HG02588 (cell line): ENCODE measurements around the gene TEX19.
"Not testable (repeated sequence)": the region's sequence is repeated elsewhere in the genome, so short reads cannot be mapped to it uniquely, and the experiment has no call there.

Experiments
- ATAC-seq: cut with Tn5 transposase; IDR thresholded peaks from one replicate; pipeline ENCODE4 v1.9.1; 2021; ENCODE audit warnings: mild to moderate bottlenecking, moderate library complexity; ENCODE audit not compliant: unreplicated experiment

The TEX19 gene

DNA sequence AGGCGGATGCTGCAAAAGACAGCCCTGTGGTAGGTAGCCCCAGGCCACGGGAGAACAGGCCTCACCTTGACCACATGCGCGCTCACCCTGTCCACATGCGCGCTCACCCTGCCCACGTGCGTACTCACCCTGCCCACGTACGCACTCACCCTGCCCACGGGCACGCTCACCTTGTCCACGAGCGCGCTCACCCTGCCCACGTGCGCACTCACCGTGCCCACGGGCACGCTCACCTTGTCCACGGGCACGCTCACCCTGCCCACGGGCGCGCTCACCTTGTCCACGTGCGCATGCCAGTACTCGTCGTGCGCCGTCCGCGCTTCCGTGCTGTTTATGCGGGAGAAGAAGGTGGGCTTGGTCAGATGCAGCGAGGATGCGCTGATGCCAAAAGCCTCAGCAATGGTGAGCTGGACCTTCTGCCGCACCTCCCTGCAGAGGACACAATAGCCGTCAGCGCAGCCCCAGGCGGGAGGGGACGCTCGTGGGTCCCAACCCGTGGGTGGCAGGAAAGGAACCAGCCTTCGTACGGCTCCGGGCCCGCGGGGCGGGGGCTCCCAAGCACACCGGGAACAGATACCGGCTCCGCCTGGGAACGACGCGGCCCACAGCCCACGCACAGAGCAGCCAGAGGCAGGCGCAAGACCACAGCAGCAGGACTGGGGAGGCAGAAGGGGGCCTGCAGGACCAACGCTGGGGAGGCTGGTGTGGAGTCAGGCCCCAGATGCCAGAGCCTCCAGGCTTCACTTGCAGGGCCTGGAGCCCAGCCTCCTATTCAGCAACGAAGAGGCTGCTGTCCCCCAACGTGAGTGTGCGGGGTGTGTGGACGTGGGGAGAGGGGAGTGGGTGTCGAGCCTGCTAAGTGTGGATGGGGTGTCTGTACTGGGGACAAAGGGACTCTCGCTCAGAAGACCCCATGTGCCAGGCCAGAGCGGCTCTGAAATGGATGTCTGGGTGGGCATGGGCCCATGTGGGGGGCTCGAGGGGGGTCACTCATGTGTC is 44.9 kb downstream of the TEX19 start:
- no peak for ATAC-seq

DNA sequence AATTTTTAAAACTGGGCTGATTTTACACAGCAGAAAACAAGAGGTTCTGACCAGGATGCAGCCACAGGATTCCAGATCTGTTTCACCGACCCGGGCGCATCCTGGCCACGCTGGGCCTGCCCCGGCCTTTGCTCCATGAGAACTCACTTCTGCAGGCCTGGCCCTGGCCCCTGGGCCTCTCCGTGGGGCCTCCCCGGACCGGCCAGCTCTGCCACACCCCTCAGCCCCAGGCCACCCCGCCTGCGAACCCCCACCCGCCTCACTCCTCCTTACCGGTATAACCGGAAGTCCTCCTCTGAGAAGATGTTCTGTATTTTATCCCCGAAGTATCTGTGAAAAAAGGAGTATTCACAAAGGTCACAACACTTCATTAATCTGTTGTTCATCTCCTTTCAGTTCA is 46.0 kb downstream of the TEX19 start:
- ATAC-seq, result no peak

DNA sequence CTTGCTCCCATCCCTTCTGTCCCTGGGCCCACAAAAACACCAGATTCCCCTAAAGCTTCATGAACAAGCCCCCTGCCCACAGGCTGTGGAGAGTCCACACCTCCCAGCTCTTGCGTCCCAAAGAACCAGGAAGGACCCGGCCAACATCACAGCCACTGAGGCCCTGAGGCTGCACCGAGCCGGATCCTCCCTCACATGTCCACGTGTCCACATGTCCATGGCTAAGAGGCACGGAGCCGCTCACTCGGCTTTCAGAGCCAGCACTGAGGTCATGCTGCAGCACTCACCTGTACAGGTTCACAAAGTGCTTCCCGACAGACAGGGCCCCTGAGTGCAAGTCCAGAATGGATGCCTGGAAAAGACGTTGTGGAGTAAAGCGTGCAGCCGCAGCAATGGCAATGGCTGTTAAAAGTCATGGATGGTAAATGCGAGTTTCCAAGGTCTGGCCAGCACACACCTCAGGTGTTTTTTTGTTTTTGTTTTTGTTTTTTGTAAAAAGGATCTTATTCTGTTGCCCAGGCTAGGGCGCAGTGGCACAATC is 47.2 kb downstream of the TEX19 start:
- no peak for ATAC-seq

DNA sequence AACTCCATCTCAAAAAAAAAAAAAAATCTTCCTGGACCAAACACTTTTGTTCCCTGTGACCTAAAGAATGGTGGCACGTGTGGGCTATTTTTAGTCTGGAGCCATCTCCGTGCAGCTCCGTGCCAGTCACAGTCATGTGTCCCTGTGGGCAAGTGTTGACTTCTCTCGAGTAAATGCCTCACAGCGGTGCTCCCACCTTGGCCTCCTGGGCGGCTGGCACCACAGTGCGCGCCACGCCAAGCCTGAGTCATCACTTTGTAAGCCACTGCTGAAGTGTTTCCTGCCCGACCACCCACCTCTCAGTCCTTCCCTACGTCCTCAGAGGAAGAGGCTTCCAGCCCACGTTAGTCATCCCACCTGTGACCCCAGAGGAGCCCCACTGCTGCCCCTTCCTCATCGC is 48.2 kb downstream of the TEX19 start:
- no peak for ATAC-seq

DNA sequence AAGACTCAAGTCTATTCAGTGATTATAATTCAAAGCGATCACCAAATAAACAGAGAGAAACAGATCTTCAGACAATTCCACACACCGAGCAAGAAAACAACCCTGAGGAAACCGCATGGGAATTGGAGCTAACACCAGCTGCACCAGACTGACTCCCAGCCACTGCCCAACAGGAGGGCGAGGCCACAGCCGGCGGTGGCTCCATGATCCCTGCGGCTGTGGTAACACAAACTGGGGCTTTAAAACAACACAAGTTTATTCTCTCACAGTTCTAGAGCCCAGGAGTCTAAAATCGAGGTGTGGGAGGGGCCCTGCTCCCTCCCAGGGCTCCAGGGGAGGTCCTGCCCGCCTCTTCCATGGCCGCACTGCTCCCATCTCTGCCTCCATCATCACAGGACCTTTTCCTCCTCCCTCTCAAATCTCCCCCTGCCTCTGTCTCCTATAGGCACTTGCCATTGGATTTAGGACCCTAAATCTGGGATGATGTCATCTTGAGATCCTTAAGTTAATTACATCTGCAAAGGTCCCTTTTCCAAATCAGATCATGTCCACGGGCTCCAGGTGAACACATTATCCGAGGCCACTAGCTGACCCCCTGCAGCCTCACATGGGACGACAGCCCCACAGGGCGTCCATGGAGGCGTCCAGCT is 49.4 kb downstream of the TEX19 start:
- ATAC-seq, result no peak

DNA sequence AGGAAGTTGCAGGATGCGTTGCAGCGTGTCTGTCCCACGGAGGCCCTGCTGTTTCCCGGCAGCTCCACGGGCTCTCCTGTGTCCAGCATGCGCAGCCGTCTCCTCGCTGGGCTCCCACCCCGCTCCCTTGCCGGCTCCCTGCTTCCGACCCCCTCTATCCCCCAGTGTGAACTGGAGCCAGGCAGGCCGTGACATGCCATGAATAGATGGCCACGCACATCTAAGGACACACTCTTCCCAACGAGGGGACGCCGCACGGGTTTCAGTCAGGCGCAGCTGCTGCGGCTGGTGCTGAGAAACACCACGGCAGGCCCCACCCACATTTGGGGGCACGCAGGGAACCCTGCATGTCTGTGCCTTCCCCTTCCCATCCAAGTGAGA is 49.9 kb downstream of the TEX19 start:
- ATAC-seq, result no peak

DNA sequence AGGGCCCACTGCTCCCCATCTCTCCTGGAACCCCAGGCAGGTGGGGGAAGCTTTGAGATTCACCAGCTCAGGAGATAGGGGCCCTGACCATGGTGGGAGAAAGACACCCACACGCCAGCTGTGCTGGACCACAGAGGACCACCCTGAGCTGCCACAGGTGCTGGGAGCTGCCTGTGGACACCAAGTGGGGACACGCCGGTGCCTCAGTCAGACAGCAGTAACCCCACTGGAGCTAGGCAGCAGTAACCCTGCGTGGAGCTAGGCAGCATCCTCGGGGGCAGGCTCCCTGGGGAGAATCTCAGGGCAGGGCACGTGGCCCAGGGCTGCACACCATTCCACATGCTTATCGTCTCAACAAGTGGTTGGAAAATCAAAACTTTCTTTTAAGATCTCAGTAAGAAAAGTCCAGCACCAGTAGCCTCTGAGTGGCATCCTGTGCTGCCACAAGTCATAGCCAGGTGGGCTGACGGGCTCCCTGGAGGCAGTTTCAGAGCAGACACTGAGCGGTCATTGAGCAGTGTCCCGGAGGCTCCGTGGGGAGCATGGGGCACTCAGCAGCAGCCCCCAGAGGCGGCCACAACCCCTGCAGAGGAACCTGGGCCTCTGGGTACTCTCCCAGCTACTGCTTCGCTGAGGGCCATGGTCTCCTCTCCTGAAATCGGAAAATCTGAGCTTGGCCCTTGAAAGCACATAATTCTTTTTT is 51.1 kb downstream of the TEX19 start:
- no peak for ATAC-seq

DNA sequence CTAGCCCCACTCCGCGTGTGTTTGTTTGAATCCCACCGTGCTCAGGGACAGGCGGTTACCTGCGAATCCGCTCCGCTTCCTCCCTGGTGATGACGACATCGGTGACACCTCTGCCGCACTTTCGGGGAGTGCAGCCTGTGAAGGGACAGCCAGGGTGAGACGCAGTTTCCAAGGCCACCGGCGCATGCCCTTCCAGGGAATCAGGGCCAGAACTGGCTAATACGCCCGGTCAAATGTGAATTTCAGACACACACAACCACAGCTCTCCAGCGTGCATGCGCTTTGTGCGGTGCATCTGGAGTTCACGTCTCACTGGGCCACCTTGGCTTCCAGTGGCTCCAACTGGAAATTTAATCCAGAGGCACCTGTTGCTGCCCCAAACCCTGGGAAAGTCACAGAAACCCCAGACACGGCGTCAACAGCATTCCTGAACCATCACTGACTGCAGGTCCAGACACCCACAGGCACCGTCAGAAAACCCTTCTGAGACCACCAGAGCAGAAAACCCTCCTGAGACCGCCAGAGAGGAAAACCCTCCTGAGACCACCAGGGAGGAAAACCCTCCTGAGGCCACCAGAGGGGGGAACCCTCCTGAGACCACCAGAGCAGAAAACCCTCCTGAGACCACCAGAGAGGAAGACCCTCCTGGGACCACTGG is 52.5 kb downstream of the TEX19 start:
- no peak for ATAC-seq

DNA sequence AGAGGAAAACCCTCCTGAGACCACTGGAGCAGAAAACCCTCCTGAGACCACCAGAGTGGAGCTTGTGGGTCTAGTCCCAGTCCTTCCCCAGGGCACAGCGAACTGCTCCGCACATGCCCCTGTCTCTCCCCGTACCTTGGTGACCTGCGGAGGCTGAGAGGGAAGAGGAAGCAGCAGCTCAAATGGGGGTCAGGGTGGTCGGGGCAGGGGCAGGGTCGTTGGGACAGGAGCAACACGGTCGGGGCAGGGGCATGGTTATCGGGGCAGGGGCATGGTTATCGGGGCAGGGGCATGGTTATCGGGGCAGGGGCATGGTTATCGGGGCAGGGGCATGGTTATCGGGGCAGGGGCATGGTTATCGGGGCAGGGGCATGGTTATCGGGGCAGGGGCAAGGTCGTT is 53.0 kb downstream of the TEX19 start:
- ATAC-seq, result not testable (repeated sequence)

DNA sequence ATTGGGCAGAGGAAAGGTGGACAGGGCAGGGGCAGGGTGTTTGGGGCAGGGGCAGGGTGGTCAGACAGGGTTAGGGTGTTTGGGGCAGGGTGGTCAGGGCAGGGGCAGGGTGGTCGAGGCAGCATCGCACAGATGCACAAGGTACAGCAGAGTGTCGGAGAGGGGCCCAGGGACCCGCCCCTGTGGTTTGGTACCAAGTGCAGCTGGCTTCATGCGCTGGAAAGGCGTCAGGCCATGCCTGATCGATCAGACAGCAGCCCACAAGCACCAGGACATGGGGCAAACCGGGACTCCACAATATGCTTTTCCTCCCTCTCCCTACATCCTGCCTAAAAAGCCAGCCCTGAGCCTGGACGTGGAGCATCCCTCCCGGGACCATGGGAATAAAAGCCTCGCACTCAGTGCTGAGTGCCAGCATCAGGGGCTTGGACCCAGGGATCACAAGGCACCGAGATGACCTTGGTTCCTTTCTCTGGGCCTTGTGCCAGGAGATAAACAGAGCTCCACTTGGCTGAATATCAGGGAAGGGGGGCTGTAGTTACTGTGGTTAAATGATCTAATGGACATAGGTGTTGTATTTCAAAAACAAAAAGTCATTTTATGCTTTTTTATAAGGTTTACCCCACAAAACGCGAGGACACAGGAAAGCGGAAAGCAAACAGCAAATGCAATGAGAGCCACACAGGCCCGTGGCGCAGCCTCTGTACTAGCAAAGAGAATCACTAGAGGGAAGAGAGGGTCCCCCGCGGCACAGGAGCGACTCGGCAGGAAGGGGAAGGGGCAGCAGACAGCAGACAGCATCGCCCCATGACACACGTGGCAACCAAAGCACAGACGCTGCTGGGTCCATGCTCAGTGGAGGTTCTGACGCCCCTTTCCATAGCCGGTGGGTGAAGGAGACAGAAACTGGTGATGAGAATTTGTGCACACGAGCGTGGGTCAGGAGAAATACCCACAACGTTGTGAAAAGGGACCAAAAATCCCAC is 53.8 kb downstream of the TEX19 start:
- ATAC-seq, result no peak
